Immature natural killer cell (primary cell): ENCODE results near the gene NUB1. TPM values are rescaled to one million over a fixed set of nuclear protein-coding genes. Genes with fewer than 3 reads are reported as not detected.

ENCODE experiments used
- DNase-seq, 3 donors: peaks; one replicate each; pipeline ENCODE4 v3.0.0; 2022; ENCODE audit warnings: mixed read lengths in 1 of 3
- H3K27ac Mint-ChIP-seq, 6 donors: one replicate each; pipeline ENCODE4 v1.8.0; 2020; ENCODE audit warnings: mixed read lengths in 6 of 6, mild to moderate bottlenecking in 5 of 6, inconsistent platforms in 4 of 6, moderate library complexity in 3 of 6
- H3K27me3 Mint-ChIP-seq, 3 donors: one replicate each; pipeline ENCODE4 v1.8.0; 2020 to 2021; ENCODE audit warnings: low read depth in 3 of 3, mild to moderate bottlenecking in 3 of 3, mixed read lengths in 3 of 3, moderate library complexity in 3 of 3, inconsistent platforms in 1 of 3
- H3K36me3 Mint-ChIP-seq, 3 donors: one replicate each; pipeline ENCODE4 v1.8.0; 2020; ENCODE audit warnings: mixed read lengths in 3 of 3, inconsistent platforms in 2 of 3, mild to moderate bottlenecking in 2 of 3
- H3K4me1 Mint-ChIP-seq, 2 donors: one replicate each; pipeline ENCODE4 v1.8.0; 2020; ENCODE audit warnings: inconsistent platforms in 2 of 2, mild to moderate bottlenecking in 2 of 2, mixed read lengths in 2 of 2, moderate library complexity in 1 of 2
- H3K4me3 Mint-ChIP-seq, 5 donors: one replicate each; pipeline ENCODE4 v1.8.0; 2020; ENCODE audit warnings: mild to moderate bottlenecking in 5 of 5, mixed read lengths in 5 of 5, inconsistent platforms in 3 of 5, moderate library complexity in 3 of 5
- H3K9me3 Mint-ChIP-seq, 6 donors: one replicate each; pipeline ENCODE4 v1.8.0; 2020; ENCODE audit warnings: mild to moderate bottlenecking in 6 of 6, mixed read lengths in 6 of 6, inconsistent platforms in 4 of 6, moderate library complexity in 3 of 6
- polyA plus RNA-seq, 3 donors: library from polyadenylated mRNA; unstranded; fragments of 300-500 nt; fragmentation: Illumina TruSeq; gene quantifications; one replicate each; pipeline ENCODE4 v1.2.3, GENCODE V29; 2021

NUB1 gene
- polyA plus RNA-seq, 3 donors from 2014 or later: 49.8 to 85.4 (median 77.4) TPM

GRCh38 chr7:151308256-151308655 lies 33.4 kb upstream of the NUB1 start:
- no peak for DNase-seq
- H3K27ac Mint-ChIP-seq: no peak overlapping the region
- peaks cover 15 to 17% of the 10 kb centered on the region in 2 donors for H3K4me1 Mint-ChIP-seq
- no peak overlapping the region for H3K4me3 Mint-ChIP-seq
- peaks cover 0 to 4% (median 0%) of the 10 kb centered on the region in 6 donors for H3K9me3 Mint-ChIP-seq
- peaks cover 5 to 22% (median 13%) of the 10 kb centered on the region in 3 donors for H3K27me3 Mint-ChIP-seq
- no peaks in the 10 kb centered on the region for H3K36me3 Mint-ChIP-seq

GRCh38 chr7:151308791-151309190 lies 32.8 kb upstream of the NUB1 start:
- H3K27ac Mint-ChIP-seq: no peak overlapping the region
- H3K9me3 Mint-ChIP-seq: peaks cover 0 to 4% (median 0%) of the 10 kb centered on the region in 6 donors
- H3K4me1 Mint-ChIP-seq: peaks cover 12 to 17% of the 10 kb centered on the region in 2 donors
- no peak for DNase-seq
- no peak overlapping the region for H3K4me3 Mint-ChIP-seq
- H3K36me3 Mint-ChIP-seq: no peaks in the 10 kb centered on the region
- peaks cover 5 to 22% (median 10%) of the 10 kb centered on the region in 3 donors for H3K27me3 Mint-ChIP-seq

- Mint-ChIP-seq H3K9me3 (peaks cover 0 to 4% (median 0%) of the 10 kb centered on the region in 6 donors), H3K4me3 (no peak overlapping the region), H3K27me3 (peaks cover 3 to 21% (median 8%) of the 10 kb centered on the region in 3 donors), H3K36me3 (no peaks in the 10 kb centered on the region), H3K4me1 (peaks cover 10 to 17% of the 10 kb centered on the region in 2 donors), H3K27ac (peak overlapping the region in 2 of 6 donors; percentile 14 to 15)
- peak in 2 of 3 donors; percentile 17 to 19 for DNase-seq
These were observed 32.3 kb upstream of the NUB1 start for GRCh38 chr7:151309311-151309710.

- peaks cover 2 to 10% (median 9%) of the 10 kb centered on the region in 3 donors for H3K27me3 Mint-ChIP-seq
- no peak for DNase-seq
- peaks cover 6 to 14% of the 10 kb centered on the region in 2 donors for H3K4me1 Mint-ChIP-seq
- no peaks in the 10 kb centered on the region for H3K36me3 Mint-ChIP-seq
- H3K4me3 Mint-ChIP-seq: no peak overlapping the region
- H3K27ac Mint-ChIP-seq: no peak overlapping the region
- H3K9me3 Mint-ChIP-seq: peaks cover 0 to 4% (median 0%) of the 10 kb centered on the region in 6 donors
These were observed 31.0 kb upstream of the NUB1 start for GRCh38 chr7:151310578-151310977.

GRCh38 chr7:151311294-151311864 lies 30.2 kb upstream of the NUB1 start:
- DNase-seq: no peak
- Mint-ChIP-seq H3K9me3 (peaks cover 0 to 4% (median 0%) of the 10 kb centered on the region in 6 donors), H3K4me3 (no peak overlapping the region), H3K36me3 (no peaks in the 10 kb centered on the region), H3K4me1 (peaks cover 4 to 8% of the 10 kb centered on the region in 2 donors), H3K27ac (no peak overlapping the region), H3K27me3 (peaks cover 2 to 9% (median 7%) of the 10 kb centered on the region in 3 donors)

GRCh38 chr7:151312356-151312755 lies 29.3 kb upstream of the NUB1 start:
- Mint-ChIP-seq H3K36me3 (no peaks in the 10 kb centered on the region), H3K27ac (no peak overlapping the region), H3K4me1 (peaks cover 4 to 6% of the 10 kb centered on the region in 2 donors), H3K4me3 (no peak overlapping the region), H3K9me3 (peaks cover 0 to 4% (median 0%) of the 10 kb centered on the region in 6 donors), H3K27me3 (peaks cover 2 to 5% (median 2%) of the 10 kb centered on the region in 3 donors)
- DNase-seq: no peak

GRCh38 chr7:151312831-151313809 lies 28.5 kb upstream of the NUB1 start:
- peaks cover 0 to 4% (median 0%) of the 10 kb centered on the region in 6 donors for H3K9me3 Mint-ChIP-seq
- peaks cover 2% of the 10 kb centered on the region in 3 donors for H3K27me3 Mint-ChIP-seq
- no peaks in the 10 kb centered on the region for H3K36me3 Mint-ChIP-seq
- no peak overlapping the region for H3K4me3 Mint-ChIP-seq
- peaks cover 4 to 6% of the 10 kb centered on the region in 2 donors for H3K4me1 Mint-ChIP-seq
- no peak overlapping the region for H3K27ac Mint-ChIP-seq
- DNase-seq: no peak

GRCh38 chr7:151313857-151314256 lies 27.8 kb upstream of the NUB1 start:
- Mint-ChIP-seq H3K9me3 (peaks cover 0 to 7% (median 3%) of the 10 kb centered on the region in 6 donors), H3K4me3 (no peak overlapping the region), H3K27ac (no peak overlapping the region), H3K36me3 (peaks cover 0 to 3% (median 0%) of the 10 kb centered on the region in 3 donors), H3K4me1 (peaks cover 4 to 6% of the 10 kb centered on the region in 2 donors), H3K27me3 (peaks cover 2 to 3% (median 2%) of the 10 kb centered on the region in 3 donors)
- DNase-seq: no peak

GRCh38 chr7:151314401-151314800 lies 27.2 kb upstream of the NUB1 start:
- no peak for DNase-seq
- Mint-ChIP-seq H3K27ac (no peak overlapping the region), H3K27me3 (peaks cover 0 to 3% (median 2%) of the 10 kb centered on the region in 3 donors), H3K36me3 (peaks cover 0 to 7% (median 0%) of the 10 kb centered on the region in 3 donors), H3K9me3 (peaks cover 0 to 11% (median 8%) of the 10 kb centered on the region in 6 donors), H3K4me1 (peaks cover 3 to 6% of the 10 kb centered on the region in 2 donors), H3K4me3 (no peak overlapping the region)

GRCh38 chr7:151315038-151315655 lies 26.5 kb upstream of the NUB1 start:
- peaks cover 0 to 9% (median 0%) of the 10 kb centered on the region in 3 donors for H3K36me3 Mint-ChIP-seq
- H3K27me3 Mint-ChIP-seq: peaks cover 0 to 3% (median 2%) of the 10 kb centered on the region in 3 donors
- peak overlapping the region in 2 of 5 donors; percentile 18 to 56 for H3K4me3 Mint-ChIP-seq
- H3K4me1 Mint-ChIP-seq: peaks cover 2 to 6% of the 10 kb centered on the region in 2 donors
- DNase-seq: peak; percentile 72 to 78 (median 77)
- H3K9me3 Mint-ChIP-seq: peaks cover 0 to 14% (median 10%) of the 10 kb centered on the region in 6 donors
- peak overlapping the region in 3 of 6 donors; percentile 16 to 62 (median 48) for H3K27ac Mint-ChIP-seq

- H3K4me3 Mint-ChIP-seq: no peak overlapping the region
- H3K4me1 Mint-ChIP-seq: peaks cover 2 to 6% of the 10 kb centered on the region in 2 donors
- peaks cover 0 to 3% (median 2%) of the 10 kb centered on the region in 3 donors for H3K27me3 Mint-ChIP-seq
- peaks cover 0 to 9% (median 0%) of the 10 kb centered on the region in 3 donors for H3K36me3 Mint-ChIP-seq
- DNase-seq: no peak
- H3K9me3 Mint-ChIP-seq: peaks cover 0 to 14% (median 9%) of the 10 kb centered on the region in 6 donors
- H3K27ac Mint-ChIP-seq: no peak overlapping the region
These were observed 24.7 kb upstream of the NUB1 start for GRCh38 chr7:151316896-151317295.

- H3K27ac Mint-ChIP-seq: no peak overlapping the region
- H3K9me3 Mint-ChIP-seq: peaks cover 0 to 14% (median 9%) of the 10 kb centered on the region in 6 donors
- peaks cover 0 to 6% (median 2%) of the 10 kb centered on the region in 3 donors for H3K27me3 Mint-ChIP-seq
- H3K36me3 Mint-ChIP-seq: peaks cover 0 to 9% (median 0%) of the 10 kb centered on the region in 3 donors
- no peak overlapping the region for H3K4me3 Mint-ChIP-seq
- peaks cover 2 to 6% of the 10 kb centered on the region in 2 donors for H3K4me1 Mint-ChIP-seq
- no peak for DNase-seq
These were observed 23.7 kb upstream of the NUB1 start for GRCh38 chr7:151317936-151318335.

- no peak overlapping the region for H3K27ac Mint-ChIP-seq
- H3K4me1 Mint-ChIP-seq: peaks cover 2 to 6% of the 10 kb centered on the region in 2 donors
- H3K27me3 Mint-ChIP-seq: peaks cover 0 to 6% (median 2%) of the 10 kb centered on the region in 3 donors
- peaks cover 0 to 9% (median 0%) of the 10 kb centered on the region in 3 donors for H3K36me3 Mint-ChIP-seq
- H3K9me3 Mint-ChIP-seq: peaks cover 0 to 14% (median 9%) of the 10 kb centered on the region in 6 donors
- no peak for DNase-seq
- no peak overlapping the region for H3K4me3 Mint-ChIP-seq
These were observed 22.4 kb upstream of the NUB1 start for GRCh38 chr7:151319189-151319588.
